GM18499 (cell line): ENCODE measurements around the gene SKAP1.

Experiments
- ATAC-seq: cut with Tn5 transposase; IDR thresholded peaks from one replicate; pipeline ENCODE4 v1.9.1; 2021; ENCODE audit warnings: moderate number of reproducible peaks; ENCODE audit not compliant: insufficient read depth, unreplicated experiment

SKAP1 gene

GRCh38 chr17:48160177-48161081 is 269.6 kb downstream of the SKAP1 start:
- no peak for ATAC-seq

- no peak for ATAC-seq
These were observed 270.8 kb downstream of the SKAP1 start for GRCh38 chr17:48159232-48159631.

- ATAC-seq, result no peak
These were observed 274.0 kb downstream of the SKAP1 start for GRCh38 chr17:48155889-48156611.

DNA sequence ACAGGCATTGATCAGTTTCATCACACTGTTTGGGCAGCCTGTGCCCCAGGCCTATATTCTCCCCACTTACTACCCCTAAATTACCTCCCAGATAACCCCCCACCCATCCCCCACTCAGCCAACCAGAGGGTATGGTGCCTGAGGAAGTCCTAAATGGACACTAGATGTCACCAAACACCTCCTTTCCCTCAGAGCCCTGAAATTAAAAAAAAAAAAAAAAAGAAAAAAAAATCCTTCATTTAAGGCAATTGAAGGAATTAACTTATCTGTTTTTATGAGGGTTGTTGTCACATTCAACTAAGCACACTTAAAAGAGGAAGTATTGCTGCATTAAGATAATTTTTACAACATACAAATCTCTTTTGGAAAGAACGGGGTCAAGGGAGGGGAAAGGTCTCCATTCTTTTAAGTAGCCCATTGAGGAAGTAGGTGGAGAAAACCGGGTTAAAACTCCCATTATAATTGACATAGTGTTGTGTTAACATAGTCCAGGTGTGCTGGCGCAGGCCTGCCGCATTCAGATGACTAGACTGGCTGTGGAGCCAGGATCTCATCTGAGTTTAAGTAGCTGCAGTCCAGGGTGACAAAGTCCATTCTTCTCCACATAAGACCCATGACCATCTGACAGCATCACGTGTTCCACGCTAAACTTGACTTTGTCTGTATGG is 276.2 kb downstream of the SKAP1 start:
- ATAC-seq, result no peak

- ATAC-seq, result no peak
These were observed 277.7 kb downstream of the SKAP1 start for GRCh38 chr17:48152289-48152688.

DNA sequence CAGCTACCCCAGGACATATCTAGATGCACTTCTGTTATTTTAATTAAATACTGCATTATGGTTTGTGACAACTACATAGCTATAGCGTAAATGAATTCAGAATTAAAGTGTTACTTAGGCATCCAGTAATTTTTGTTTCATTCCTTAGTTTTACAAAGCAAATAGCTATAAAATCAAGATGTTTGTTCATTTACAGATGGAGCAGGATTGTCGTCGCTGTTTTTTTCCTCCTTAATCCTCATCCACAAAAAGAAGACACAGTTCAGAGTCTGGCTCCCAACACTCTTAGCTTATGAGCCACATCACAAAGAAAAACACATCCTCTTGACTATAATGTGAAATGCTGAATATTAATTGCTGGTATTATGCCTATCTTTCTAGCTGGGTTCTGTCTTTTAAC is 278.8 kb downstream of the SKAP1 start:
- ATAC-seq, result no peak

DNA sequence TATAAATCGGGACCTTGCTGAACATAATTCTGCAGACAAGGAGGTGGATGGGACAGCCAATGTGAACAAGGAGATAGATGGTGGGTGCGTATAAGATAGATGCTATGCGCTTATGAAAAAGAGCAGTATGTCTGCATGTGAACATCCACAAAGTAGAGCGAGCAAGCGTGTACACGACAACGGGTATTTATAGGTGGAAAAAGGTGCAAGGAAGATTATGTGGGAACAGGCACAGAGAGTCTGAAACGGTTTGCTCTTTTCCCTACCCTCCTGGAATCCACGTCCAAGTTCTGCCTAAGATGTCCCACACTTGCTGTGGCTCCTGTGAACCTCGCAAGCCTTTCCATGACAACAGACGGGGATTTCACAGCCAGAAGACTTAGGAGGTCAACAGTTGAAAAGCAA is 279.4 kb downstream of the SKAP1 start:
- no peak for ATAC-seq

DNA sequence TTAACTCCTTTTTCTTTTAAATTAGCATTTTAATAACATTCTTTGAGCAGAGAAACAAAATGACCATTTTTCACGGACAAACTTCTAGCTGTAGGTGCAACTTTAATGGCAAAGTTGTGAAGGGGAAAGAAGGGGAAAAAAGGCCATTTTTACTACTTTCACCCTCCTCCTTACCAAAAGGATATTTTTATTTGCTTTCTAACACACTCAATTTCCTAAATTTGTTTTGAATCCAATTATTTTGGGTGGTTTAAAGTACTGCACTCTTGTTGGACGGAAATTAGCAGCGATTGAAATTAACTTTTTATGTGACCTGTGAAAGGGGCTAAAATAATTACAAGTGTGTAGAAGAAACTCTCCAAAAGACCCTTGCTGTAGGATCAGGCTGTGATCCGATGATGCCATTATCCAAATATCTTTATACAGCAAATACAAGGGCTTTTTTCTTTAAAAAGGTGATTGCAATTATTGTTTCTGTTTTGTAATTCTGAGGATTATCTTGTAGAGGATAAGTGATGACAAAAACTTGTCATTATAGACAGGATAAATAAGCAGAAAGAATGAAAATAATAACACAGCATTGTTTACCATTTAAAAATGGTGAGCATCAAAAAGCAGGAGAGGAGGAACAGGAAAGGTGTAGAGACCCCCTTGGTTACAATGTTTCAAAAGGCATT is 280.1 kb downstream of the SKAP1 start:
- no peak for ATAC-seq

DNA sequence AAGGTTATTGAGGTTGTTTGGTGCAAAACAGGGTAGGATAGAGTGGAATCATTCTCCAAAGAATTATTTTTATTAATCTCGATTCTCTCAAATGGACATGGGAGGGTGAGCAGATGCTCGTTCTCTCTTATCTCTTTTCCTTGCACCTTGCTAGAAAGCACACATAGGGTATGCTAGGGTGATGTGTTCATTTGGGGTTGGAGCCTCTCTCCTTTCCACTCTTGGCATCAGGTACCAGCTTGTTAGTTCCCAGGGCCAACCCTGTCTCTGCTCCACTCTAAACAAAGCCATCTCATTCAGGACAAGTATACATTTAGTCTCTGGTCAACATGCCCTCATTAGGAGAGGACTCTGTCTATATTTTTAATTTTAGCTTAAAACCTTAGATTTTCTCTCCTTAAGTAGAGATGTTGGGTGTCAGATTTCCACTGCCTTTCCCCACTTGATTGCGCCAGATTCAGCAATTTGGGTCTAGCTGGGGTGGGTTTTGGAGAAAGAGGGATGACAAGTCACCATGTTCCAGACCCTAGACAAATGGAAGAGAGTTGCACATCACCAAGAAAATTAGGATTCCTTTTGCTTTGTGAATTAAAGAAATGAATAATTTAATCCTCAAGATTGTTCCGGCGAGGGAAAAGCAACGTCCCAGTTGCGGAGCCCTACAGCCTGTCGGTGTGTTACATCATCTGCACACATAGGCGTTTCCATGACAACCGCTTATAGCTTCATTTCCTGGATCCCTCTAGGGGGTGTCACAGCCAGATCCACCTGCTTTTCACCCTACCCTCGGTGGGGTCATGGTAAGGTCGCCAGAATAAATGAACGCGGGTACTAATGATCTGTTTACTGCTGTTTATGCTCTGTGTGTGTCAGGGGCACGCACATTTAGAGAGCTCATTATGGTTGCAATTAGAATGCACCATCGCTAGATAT is 280.9 kb downstream of the SKAP1 start:
- no peak for ATAC-seq

GRCh38 chr17:48148029-48148770 is 281.8 kb downstream of the SKAP1 start:
- ATAC-seq, result no peak

GRCh38 chr17:48144976-48145798 is 284.8 kb downstream of the SKAP1 start:
- no peak for ATAC-seq

- no peak for ATAC-seq
These were observed 285.8 kb downstream of the SKAP1 start for GRCh38 chr17:48144231-48144630.

DNA sequence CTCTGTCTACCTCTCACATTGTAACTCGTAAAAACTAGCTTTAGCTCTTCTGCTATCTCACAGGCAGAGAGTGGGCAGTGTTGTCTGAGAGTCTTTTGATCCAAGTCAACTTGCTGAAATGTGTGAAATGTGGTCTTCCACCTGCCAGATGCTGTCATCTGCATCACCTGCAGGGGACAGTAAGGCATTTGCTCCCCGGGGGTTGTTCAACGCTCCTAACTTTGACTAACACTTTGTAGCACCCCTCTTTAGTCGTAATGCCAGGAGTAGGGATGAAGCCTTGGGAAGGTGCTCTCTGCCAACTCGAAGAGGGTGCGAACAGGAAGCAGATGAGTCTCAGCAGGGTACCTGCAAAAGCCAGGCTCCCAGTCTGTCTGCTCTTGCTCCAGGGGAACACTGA is 286.4 kb downstream of the SKAP1 start:
- no peak for ATAC-seq

DNA sequence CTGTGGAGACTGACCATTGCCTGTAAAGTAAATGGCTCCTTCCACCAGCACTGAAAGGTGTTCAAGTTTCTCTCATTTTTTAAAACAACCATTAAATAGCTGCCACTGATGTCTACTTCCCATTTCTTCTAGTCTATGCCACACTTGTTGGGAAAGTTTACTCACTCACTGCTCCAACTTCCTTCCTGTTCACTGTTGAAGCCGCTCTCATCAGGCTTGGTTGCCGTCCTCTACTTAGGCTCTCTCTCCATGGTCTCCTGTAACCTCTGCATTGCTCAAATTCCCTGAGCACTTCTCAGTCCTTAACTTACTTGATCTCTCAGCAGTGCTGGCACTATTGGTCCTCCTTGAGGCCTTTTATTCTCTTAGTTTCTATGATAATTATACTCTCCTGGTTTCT is 290.1 kb downstream of the SKAP1 start:
- ATAC-seq, result no peak

- no peak for ATAC-seq
These were observed 292.4 kb downstream of the SKAP1 start for GRCh38 chr17:48137656-48138055.

DNA sequence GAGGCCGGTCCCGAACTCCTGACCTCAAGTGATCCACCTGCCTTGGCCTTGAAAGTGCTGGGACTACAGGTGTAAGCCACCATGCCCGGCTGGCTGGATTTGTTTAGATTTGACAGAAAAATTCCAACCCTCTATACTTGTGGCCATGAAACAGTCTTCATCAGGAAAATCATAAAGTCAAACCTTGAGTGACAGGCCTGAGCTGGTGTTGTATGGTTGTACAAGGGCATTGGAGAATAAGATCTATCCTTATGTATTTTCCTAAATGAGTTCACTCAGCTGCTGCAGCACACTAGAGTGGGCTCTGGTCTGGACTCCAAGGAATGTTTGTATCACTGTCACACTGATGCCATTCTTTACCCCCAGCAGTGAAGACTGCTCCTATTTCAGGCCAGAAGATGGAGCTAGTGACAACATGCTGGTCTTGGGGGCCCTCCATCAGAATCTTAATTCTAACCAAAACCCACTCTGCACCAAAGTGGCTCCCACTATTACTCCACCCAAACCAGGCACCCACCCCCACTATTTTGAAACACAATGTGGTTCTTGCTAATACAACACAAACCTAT is 295.0 kb downstream of the SKAP1 start:
- no peak for ATAC-seq

GRCh38 chr17:48132385-48132784 is 297.6 kb downstream of the SKAP1 start:
- ATAC-seq, result no peak
